GM12872 (cell line): ENCODE data around the gene SMIM41.

Experiments used
- TF ChIP-seq, protein P1 (sequence below): IDR thresholded peaks from 3 replicates; pipeline ENCODE4 v1.5.1; 2011; ENCODE audit warnings: low read depth, mild to moderate bottlenecking, low read length, moderate library complexity; ENCODE audit not compliant: insufficient read depth

SMIM41 gene

DNA sequence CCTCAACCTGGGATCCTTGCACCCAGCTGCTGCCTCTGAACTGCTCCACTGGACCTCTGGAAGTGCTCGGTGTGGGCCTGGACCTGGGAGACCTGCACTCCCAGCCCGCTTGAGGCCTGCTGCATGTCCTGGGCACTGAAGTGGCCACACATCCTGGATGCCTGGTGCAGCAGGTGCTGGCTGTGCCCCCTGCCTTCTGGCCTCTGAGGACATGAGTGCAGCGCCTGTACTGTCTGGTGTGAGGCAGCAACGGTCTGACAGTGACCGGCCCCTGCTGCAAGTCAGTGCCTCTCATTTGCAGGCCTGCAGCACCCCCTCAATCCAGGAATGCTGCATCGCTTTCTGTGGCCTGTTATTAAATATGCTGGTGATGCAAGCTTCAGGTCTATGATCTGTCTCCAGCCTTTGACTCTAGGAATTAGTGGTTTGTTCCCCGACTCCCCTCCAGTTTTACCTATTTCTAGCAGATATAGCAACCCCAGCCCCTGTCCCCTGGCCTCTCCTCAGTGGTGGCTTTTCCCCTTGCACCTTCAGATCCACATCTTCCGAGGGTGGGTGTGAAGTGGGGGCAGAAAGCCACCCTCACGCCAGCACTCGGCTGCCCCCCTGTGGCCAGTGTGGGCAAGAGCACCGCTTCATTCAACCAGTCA lies 3.6 kb downstream of the SMIM41 start:
- TF ChIP-seq, protein P1, sequence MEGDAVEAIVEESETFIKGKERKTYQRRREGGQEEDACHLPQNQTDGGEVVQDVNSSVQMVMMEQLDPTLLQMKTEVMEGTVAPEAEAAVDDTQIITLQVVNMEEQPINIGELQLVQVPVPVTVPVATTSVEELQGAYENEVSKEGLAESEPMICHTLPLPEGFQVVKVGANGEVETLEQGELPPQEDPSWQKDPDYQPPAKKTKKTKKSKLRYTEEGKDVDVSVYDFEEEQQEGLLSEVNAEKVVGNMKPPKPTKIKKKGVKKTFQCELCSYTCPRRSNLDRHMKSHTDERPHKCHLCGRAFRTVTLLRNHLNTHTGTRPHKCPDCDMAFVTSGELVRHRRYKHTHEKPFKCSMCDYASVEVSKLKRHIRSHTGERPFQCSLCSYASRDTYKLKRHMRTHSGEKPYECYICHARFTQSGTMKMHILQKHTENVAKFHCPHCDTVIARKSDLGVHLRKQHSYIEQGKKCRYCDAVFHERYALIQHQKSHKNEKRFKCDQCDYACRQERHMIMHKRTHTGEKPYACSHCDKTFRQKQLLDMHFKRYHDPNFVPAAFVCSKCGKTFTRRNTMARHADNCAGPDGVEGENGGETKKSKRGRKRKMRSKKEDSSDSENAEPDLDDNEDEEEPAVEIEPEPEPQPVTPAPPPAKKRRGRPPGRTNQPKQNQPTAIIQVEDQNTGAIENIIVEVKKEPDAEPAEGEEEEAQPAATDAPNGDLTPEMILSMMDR: peak; percentile 98

DNA sequence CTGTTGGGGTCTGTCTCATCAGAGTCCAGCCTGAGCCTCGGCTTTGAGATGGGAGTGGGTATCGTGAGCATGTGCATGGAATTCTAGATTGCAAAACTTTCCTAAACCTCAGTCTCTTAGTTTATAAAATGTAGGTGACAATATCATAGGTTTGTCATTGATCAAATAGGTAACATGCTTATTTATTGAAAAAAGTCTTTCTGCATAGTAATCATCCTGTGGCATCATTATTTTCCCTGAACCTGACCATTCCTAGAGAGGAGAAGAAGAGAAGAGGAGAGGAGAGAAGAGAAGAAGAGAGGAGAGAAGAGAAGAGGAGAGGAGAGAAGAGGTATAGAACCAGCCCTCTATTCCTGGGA lies 4.1 kb downstream of the SMIM41 start:
- TF ChIP-seq, protein P1: no peak

DNA sequence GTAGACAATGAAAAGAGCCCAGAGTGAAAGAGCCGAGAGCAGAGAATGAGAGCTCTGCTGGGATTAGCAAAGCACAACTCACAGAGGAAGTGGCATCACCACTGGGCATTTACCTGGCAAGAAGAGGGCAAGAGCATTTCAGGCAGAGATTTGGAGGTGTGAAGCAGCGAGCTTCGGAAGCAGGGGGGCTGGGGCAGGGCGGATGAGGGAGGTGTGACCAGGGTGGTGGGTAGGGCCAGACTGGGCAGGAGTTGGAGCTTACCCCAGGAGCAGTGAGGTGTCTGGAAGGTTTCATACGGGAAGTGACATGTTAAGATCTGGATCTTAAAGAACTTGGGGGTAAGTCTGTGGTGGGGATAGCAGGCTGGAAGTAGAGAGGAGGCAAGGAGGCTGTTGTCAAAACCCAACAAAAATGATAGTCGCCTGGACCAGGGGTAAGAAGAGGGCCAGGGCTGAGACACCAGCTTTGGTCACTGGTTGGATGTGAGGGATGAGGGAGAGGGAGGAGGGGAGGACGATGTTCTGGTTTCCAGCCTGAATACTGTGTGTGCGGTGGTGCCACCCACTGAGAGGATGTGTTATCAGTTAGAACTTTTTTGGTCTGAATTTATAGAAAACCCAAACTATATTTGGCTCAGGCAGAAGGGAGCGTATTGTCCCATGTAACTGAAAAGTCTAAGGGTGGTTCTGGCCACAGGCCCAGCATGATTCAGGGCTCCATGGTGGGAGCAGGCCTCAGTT lies 5.2 kb downstream of the SMIM41 start:
- TF ChIP-seq, protein P1: no peak

DNA sequence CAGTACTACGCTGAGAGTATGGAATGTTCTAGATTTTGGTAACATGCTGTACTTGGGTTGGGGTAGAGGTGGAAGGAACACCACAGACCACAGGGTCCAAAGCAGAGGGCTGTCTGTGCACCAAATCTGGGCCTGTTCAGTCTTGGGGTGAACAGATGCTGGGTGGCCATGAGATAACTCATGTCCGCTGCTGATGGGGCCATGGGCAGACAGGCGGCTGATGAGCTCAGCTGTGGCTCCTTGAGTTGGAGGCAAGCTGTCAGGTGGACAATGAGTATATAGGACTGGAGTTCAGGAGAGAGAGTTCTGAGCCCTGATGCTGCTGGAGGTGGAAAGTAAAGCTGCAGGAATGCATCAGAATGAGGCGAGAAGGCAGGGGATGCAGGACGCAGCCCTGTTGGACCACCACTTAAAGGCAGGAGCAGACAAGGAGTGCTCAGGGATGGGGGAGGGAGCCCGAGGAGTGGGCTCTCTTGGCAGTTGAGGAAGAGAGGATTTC lies 6.2 kb downstream of the SMIM41 start:
- TF ChIP-seq, protein P1: no peak

DNA sequence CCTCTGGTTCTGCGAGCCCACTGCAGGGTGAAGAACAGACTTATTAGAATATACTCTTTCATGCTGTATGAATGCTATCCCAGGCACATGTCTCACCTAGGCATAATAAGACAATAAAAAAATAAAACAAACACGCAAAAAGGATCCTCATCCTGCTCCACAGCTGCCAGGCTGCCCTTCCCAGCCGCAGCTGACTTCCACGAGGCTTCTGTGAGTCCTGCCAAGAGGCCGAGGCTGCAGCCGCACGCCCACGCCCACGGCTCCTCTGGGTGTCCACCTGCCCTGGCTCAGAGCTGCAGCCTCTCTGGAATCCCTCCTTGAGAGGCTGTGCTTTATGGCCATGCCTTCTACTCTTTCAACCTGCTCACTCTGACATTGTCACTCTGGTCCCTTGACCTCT lies 6.9 kb downstream of the SMIM41 start:
- TF ChIP-seq, protein P1: no peak

DNA sequence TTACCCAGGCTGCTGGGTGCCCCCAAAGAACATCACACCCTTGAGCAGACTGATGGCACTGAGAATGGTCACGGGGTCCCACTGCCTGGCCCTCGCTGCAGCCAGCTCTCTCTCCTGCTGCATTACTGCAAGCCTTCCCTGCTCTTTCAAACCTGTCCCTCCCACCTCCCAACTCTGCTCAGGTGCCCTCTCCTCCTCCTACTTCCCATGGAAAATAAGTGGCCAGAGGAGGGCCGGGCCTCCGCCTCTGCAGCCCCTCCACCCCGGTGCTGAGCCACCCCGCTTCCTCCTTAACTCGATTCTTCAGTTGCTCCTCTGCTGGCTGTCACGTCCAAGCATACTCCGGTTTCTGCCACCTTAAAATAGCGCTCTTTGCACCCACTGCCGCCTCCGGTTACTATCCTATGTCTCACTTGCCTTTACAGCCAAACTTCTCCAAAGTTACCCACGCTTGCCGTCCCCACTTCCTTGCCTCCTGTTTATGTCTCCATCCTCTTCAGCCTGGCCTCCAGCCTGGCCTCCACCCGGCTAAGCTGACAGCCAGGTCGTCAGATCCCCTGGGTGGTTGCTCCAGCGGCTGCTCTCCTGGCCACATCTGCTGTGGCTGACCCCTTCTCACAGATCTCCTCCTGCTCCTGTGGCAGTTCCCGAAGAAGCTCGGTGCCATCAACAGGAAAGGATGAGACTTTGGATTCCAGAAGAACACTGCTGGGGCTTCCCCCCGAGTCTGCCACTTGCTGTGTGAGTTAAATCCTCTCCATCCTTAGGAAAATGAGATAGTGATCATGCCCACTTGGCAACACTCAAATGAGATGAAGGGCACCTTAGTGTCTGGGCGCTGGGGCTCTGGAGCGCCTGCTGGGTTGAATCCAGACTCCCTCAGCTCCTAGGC lies 7.7 kb downstream of the SMIM41 start:
- TF ChIP-seq, protein P1: no peak
